Lower leg skin (tissue), 4 donors: ENCODE data around the gene FIS1. TPM values are rescaled to one million over a fixed set of nuclear protein-coding genes. Genes with fewer than 3 reads are reported as not detected.

Experiments used
- DNase-seq, 2 donors: peaks; one replicate each; pipeline ENCODE4 v3.0.0-alpha.2; 2019; ENCODE audit warnings: low spot score in 2 of 2
- H3K4me3 ChIP-seq: fragments of 200-600 bp; sonication (generic); 2 replicates; pipeline ENCODE4 v1.5.1; 2017; ENCODE audit warnings: mild to moderate bottlenecking, low read depth; ENCODE audit not compliant: poor library complexity, severe bottlenecking
- CTCF ChIP-seq, 3 donors: fragments of 450-650 bp; IDR thresholded peaks; one replicate each; pipeline ENCODE4 v1.5.1; 2016; ENCODE audit warnings: antibody characterized with exemption in 3 of 3, mild to moderate bottlenecking in 3 of 3, moderate library complexity in 2 of 3
- POLR2A ChIP-seq, 2 donors: fragments of 450-650 bp; IDR thresholded peaks; one replicate each; pipeline ENCODE4 v1.6.1; 2016 to 2017; ENCODE audit warnings: antibody characterized with exemption in 2 of 2, mild to moderate bottlenecking in 1 of 2, moderate library complexity in 1 of 2
- WGBS, 2 donors: methylation state at CpG; one replicate each; pipeline ENCODE4 v1.1.5; 2018; 5-methylcytosine and 5-hydroxymethylcytosine counted together
- intact Hi-C: fragments of 100-400 bp; cut with DNase I; formaldehyde crosslinking; loops from one replicate; pipeline ENCODE4 v1.15.0; 2023; ENCODE audit warnings: low total_unique reads
- total RNA-seq, 4 donors: library from RNA; depleted of rRNA; stranded (reverse); fragments of >200 nt; gene quantifications; one replicate each; pipeline ENCODE4 v1.1.0, GENCODE V29; 2016

Gene FIS1
- total RNA-seq, 4 donors from 2014 or later, result 162 to 273 (median 213) TPM

DNA sequence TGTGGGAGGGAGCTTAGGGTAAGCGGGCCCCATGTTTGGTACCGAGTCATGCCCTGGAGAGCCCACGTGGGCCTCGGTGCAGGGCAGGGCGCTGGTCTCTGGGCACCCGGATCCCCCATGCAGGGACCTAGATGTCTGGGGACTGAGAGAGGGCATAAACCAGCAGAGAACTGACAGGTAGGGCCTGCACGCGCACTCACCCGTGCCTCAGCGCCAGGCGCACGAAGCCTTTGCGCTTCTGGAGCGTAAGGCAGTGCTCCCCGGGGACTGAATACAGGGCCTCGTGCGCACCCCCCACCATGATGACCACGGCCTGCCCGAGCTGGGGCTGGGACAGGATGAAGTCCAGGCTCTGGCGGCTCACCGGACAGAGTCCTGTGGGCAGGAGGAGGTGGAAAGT is 46.9 kb downstream of the FIS1 start:
- DNase-seq, result no peak
- TF ChIP-seq POLR2A (IDR thresholded peaks at IDR 0.05), result no peak
- TF ChIP-seq CTCF (IDR thresholded peaks at IDR 0.05), result no peak
- intact Hi-C loops, result no loop called here
- no peak overlapping the region for H3K4me3 ChIP-seq
- 83 to 84% methylated on average over 20 to 21 of the region's 21 CpGs for WGBS, 2 donors

DNA sequence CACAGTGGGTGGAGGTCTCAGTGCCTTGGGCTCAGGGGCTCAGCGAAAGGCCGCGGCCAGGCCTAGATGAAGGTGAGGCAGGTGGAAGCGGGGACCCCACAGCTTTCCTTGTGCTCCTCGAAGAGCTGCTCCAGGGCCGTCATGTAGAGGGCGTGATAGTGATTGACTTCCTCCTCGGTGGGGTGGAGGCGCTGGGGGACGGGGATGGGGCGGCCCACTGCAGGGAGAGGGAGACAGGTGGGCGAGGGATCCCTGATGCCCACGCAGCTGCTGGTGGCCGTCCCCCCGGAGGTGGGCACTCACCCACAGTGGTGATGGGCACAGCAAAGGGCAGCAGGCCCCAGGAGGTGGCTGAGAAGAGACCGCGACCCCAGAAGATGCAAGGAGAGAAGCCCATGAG is 49.0 kb downstream of the FIS1 start:
- intact Hi-C loops, result no loop called here
- no peak for TF ChIP-seq CTCF (IDR thresholded peaks at IDR 0.05)
- TF ChIP-seq POLR2A (IDR thresholded peaks at IDR 0.05), result no peak
- no peak for DNase-seq
- no peak overlapping the region for H3K4me3 ChIP-seq
- 88% methylated on average over 17 of the region's 17 CpGs for WGBS, 2 donors

Other genes starting within 250 kb of the FIS1 start
- gene MUC17, start 225.0 kb downstream of the FIS1 start, total RNA-seq, result not detected
- gene TRIM56, start 159.6 kb downstream of the FIS1 start, total RNA-seq, result 10 to 100 TPM; 13.9 to 22.2 (median 17.3) TPM
- gene SERPINE1, start 118.0 kb downstream of the FIS1 start, total RNA-seq, result 1 to 10 TPM; 4.8 to 9.4 (median 8.9) TPM
- gene AP1S1, start 90.6 kb downstream of the FIS1 start, total RNA-seq, result 10 to 100 TPM; 52.9 to 81.2 (median 61.2) TPM
- gene VGF, start 79.5 kb downstream of the FIS1 start, total RNA-seq, result 1 to 10 TPM in 2 of 4 donors, under 1 TPM in 1, not detected in 1; 0.91 to 6.3 (median 2.5) TPM
- not detected for gene NAT16, start 64.8 kb downstream of the FIS1 start, total RNA-seq
- not detected for gene MOGAT3, start 44.0 kb downstream of the FIS1 start, total RNA-seq
- gene PLOD3, start 27.5 kb downstream of the FIS1 start, total RNA-seq, result 10 to 100 TPM; 16.4 to 31.9 (median 23.3) TPM
- gene ZNHIT1, start 26.9 kb downstream of the FIS1 start, total RNA-seq, result 10 to 100 TPM; 45.3 to 87.6 (median 72.3) TPM
- 10 to 100 TPM in 3 of 4 donors, 1 to 10 TPM in 1; 9.5 to 21.2 (median 13.0) TPM for gene CLDN15, start 7.3 kb downstream of the FIS1 start, total RNA-seq
- gene IFT22, start 76.7 kb upstream of the FIS1 start, total RNA-seq, result 10 to 100 TPM; 10.7 to 15.7 (median 12.5) TPM
- under 1 TPM in 1 of 4 donors, not detected in 3; 0.06 TPM for gene COL26A1, start 117.8 kb upstream of the FIS1 start, total RNA-seq